ENCODE results near the gene TMCC1.

Gene TMCC1

DNA sequence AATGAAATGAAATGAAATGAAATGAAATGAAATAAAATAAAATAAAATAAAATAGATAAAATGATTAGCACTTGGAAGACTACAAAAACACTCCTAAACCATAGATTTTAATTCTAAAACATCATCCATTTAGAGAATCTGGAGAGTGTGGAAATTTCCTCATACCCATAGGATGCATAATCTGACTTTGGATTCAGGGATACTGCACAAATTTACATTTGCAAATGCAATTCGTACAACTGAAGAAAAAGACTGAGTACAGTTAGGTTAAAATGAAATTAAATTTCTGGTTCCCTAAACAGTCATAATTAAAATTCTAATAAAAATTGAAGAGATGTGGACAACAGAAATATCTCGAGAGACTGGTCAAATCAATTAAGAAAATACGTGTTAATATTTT is 122.9 kb downstream of the TMCC1 start:
- TF ChIP-seq POLR2AphosphoS5 (IDR thresholded peaks at IDR 0.05; ENCODE audit: low read depth, low read length) (no peak), FOXP2 (optimal IDR thresholded peaks at IDR 0.05; ENCODE audit: borderline replicate concordance, extremely low read depth, extremely low read length, insufficient read depth) (no peak), TAF1 (IDR thresholded peaks at IDR 0.05; ENCODE audit: borderline replicate concordance, insufficient read depth, low read length) (no peak), SIN3A (IDR thresholded peaks at IDR 0.05; ENCODE audit: borderline replicate concordance, insufficient read depth, low read length) (no peak)
- TF ChIP-seq, protein P1, sequence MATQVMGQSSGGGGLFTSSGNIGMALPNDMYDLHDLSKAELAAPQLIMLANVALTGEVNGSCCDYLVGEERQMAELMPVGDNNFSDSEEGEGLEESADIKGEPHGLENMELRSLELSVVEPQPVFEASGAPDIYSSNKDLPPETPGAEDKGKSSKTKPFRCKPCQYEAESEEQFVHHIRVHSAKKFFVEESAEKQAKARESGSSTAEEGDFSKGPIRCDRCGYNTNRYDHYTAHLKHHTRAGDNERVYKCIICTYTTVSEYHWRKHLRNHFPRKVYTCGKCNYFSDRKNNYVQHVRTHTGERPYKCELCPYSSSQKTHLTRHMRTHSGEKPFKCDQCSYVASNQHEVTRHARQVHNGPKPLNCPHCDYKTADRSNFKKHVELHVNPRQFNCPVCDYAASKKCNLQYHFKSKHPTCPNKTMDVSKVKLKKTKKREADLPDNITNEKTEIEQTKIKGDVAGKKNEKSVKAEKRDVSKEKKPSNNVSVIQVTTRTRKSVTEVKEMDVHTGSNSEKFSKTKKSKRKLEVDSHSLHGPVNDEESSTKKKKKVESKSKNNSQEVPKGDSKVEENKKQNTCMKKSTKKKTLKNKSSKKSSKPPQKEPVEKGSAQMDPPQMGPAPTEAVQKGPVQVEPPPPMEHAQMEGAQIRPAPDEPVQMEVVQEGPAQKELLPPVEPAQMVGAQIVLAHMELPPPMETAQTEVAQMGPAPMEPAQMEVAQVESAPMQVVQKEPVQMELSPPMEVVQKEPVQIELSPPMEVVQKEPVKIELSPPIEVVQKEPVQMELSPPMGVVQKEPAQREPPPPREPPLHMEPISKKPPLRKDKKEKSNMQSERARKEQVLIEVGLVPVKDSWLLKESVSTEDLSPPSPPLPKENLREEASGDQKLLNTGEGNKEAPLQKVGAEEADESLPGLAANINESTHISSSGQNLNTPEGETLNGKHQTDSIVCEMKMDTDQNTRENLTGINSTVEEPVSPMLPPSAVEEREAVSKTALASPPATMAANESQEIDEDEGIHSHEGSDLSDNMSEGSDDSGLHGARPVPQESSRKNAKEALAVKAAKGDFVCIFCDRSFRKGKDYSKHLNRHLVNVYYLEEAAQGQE (IDR thresholded peaks at IDR 0.05; ENCODE audit: insufficient read depth in 1 of 2, low read depth in 2 of 2, low read length in 2 of 2): no peak

DNA sequence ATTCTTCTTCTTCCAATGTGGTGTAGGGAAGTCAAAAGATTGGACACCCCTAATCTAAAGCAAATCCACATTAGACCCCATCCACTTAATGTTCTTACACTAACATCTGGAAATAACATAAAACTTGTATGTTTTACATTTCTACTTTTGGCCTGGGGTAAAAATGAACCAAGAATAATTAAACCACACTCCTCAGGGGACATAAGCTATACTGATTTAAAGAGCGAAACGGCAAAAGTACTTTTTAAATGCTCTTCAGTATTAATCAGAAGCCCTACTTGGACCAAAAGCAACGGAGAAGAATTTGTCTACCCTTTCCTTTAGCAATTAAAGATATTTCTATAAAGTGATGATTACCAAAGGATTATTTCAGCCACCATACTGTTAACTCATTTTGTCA is 123.9 kb downstream of the TMCC1 start:
- TF ChIP-seq POLR2AphosphoS5 (IDR thresholded peaks at IDR 0.05; ENCODE audit: low read depth, low read length) (no peak), FOXP2 (optimal IDR thresholded peaks at IDR 0.05; ENCODE audit: borderline replicate concordance, extremely low read depth, extremely low read length, insufficient read depth) (no peak), SIN3A (IDR thresholded peaks at IDR 0.05; ENCODE audit: borderline replicate concordance, insufficient read depth, low read length) (no peak), TAF1 (IDR thresholded peaks at IDR 0.05; ENCODE audit: borderline replicate concordance, insufficient read depth, low read length) (no peak)
- TF ChIP-seq, protein P1 (IDR thresholded peaks at IDR 0.05; ENCODE audit: insufficient read depth in 1 of 2, low read depth in 2 of 2, low read length in 2 of 2): no peak

DNA sequence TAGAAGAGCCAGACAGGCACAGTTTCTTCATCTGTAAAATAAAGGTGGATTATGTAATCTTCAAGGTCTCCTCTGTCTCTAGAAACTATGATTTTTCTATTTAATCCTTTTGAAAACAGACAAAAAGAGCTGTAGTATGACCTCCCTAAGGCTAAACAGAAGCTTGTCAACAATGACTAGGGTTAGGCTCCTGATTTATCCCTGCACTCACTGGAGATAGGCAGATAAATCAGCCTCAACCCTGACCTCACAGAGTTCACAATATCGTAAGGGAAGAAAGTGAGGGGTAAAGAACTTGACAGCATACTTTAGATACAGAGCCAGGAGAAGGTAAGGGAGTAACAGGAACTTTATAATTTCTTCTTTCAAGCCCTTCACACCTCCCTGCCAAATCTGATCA is 124.8 kb downstream of the TMCC1 start:
- TF ChIP-seq FOXP2 (optimal IDR thresholded peaks at IDR 0.05; ENCODE audit: borderline replicate concordance, extremely low read depth, extremely low read length, insufficient read depth) (no peak), SIN3A (IDR thresholded peaks at IDR 0.05; ENCODE audit: borderline replicate concordance, insufficient read depth, low read length) (no peak), POLR2AphosphoS5 (IDR thresholded peaks at IDR 0.05; ENCODE audit: low read depth, low read length) (no peak), TAF1 (IDR thresholded peaks at IDR 0.05; ENCODE audit: borderline replicate concordance, insufficient read depth, low read length) (no peak)
- TF ChIP-seq, protein P1 (IDR thresholded peaks at IDR 0.05; ENCODE audit: insufficient read depth in 1 of 2, low read depth in 2 of 2, low read length in 2 of 2): no peak

DNA sequence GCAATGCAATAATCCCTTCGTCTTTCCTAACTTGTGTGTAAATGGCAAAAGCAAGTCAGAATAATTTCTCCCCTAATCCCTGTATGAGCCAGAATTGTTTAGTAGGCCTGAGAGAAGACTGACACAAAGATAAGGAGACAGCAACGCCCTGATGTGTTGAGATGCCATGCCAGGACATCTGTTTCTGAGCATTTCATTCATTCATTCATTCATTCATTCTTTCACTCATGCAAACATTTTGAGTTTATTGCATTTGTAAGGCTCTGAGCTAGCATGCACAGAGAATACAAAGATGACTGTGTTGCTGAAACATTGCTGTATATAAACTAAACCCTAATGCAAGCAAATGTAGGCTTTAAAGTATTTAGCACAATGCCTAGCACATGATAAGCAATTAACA is 127.4 kb downstream of the TMCC1 start:
- TF ChIP-seq SIN3A (IDR thresholded peaks at IDR 0.05; ENCODE audit: borderline replicate concordance, insufficient read depth, low read length) (no peak), POLR2AphosphoS5 (IDR thresholded peaks at IDR 0.05; ENCODE audit: low read depth, low read length) (no peak), FOXP2 (optimal IDR thresholded peaks at IDR 0.05; ENCODE audit: borderline replicate concordance, extremely low read depth, extremely low read length, insufficient read depth) (no peak), TAF1 (IDR thresholded peaks at IDR 0.05; ENCODE audit: borderline replicate concordance, insufficient read depth, low read length) (no peak)
- TF ChIP-seq, protein P1 (IDR thresholded peaks at IDR 0.05; ENCODE audit: insufficient read depth in 1 of 2, low read depth in 2 of 2, low read length in 2 of 2): no peak

DNA sequence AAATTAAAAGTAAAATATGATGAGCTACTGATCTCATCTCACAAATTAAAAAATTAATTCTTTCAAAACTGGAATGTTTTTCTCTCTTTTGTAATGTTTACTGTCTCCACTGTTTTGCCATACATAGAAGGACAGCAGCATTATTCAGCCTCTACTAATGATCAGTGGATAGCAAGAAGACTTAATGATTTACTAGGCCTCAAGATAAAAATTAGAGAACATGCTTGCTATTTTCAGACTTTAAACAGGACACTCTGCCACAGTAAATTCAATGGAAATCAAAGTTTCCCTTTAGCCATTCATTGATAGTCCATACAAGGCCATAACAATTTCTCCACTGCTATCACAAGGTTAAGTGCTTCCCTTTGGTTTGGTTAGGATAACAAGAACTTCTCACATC is 129.4 kb downstream of the TMCC1 start:
- TF ChIP-seq TAF1 (IDR thresholded peaks at IDR 0.05; ENCODE audit: borderline replicate concordance, insufficient read depth, low read length): no peak
- TF ChIP-seq SIN3A (IDR thresholded peaks at IDR 0.05; ENCODE audit: borderline replicate concordance, insufficient read depth, low read length): no peak
- no peak for TF ChIP-seq POLR2AphosphoS5 (IDR thresholded peaks at IDR 0.05; ENCODE audit: low read depth, low read length)
